GM19099 (cell line): ENCODE data around the gene SLC25A52.

Experiments
- POLR2A ChIP-seq: IDR thresholded peaks from 3 replicates; pipeline ENCODE4 v1.6.1; 2011; ENCODE audit warnings: low read depth; ENCODE audit not compliant: insufficient read length; ENCODE audit errors: extremely low read depth

The SLC25A52 gene

GRCh38 chr18:31746396-31746795 lies 14.3 kb downstream of the SLC25A52 start:
- TF ChIP-seq POLR2A: no peak

- no peak for TF ChIP-seq POLR2A
These were observed 16.2 kb downstream of the SLC25A52 start for GRCh38 chr18:31744321-31745067.

GRCh38 chr18:31741097-31741735 lies 19.5 kb downstream of the SLC25A52 start:
- TF ChIP-seq POLR2A: no peak

GRCh38 chr18:31740180-31740579 lies 20.5 kb downstream of the SLC25A52 start:
- TF ChIP-seq POLR2A: no peak

GRCh38 chr18:31739651-31740050 lies 21.0 kb downstream of the SLC25A52 start:
- TF ChIP-seq POLR2A: no peak

- TF ChIP-seq POLR2A: no peak
These were observed 21.9 kb downstream of the SLC25A52 start for GRCh38 chr18:31738460-31739407.

- TF ChIP-seq POLR2A: no peak
These were observed 24.1 kb downstream of the SLC25A52 start for GRCh38 chr18:31736630-31737029.

GRCh38 chr18:31731628-31732027 lies 29.1 kb downstream of the SLC25A52 start:
- TF ChIP-seq POLR2A: no peak

GRCh38 chr18:31723990-31724711 lies 36.5 kb downstream of the SLC25A52 start:
- TF ChIP-seq POLR2A: no peak

GRCh38 chr18:31723639-31723989 lies 37.1 kb downstream of the SLC25A52 start:
- TF ChIP-seq POLR2A: no peak

GRCh38 chr18:31722369-31722957 lies 38.2 kb downstream of the SLC25A52 start:
- no peak for TF ChIP-seq POLR2A

GRCh38 chr18:31721601-31722000 lies 39.1 kb downstream of the SLC25A52 start:
- no peak for TF ChIP-seq POLR2A

GRCh38 chr18:31720867-31721266 lies 39.8 kb downstream of the SLC25A52 start:
- TF ChIP-seq POLR2A: no peak

- no peak for TF ChIP-seq POLR2A
These were observed 41.2 kb downstream of the SLC25A52 start for GRCh38 chr18:31719363-31720006.
